HK-2 (cell line): Measurements from ENCODE around the gene ALKAL2.
"Not testable (repeated sequence)": the region's sequence is repeated elsewhere in the genome, so short reads cannot be mapped to it uniquely, and the experiment has no call there.

Source experiments
- DNase-seq: peaks from one replicate; pipeline ENCODE4 v3.0.0-alpha.2; 2018; ENCODE audit not compliant: unreplicated experiment

The ALKAL2 gene, protein sequence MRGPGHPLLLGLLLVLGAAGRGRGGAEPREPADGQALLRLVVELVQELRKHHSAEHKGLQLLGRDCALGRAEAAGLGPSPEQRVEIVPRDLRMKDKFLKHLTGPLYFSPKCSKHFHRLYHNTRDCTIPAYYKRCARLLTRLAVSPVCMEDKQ

DNA sequence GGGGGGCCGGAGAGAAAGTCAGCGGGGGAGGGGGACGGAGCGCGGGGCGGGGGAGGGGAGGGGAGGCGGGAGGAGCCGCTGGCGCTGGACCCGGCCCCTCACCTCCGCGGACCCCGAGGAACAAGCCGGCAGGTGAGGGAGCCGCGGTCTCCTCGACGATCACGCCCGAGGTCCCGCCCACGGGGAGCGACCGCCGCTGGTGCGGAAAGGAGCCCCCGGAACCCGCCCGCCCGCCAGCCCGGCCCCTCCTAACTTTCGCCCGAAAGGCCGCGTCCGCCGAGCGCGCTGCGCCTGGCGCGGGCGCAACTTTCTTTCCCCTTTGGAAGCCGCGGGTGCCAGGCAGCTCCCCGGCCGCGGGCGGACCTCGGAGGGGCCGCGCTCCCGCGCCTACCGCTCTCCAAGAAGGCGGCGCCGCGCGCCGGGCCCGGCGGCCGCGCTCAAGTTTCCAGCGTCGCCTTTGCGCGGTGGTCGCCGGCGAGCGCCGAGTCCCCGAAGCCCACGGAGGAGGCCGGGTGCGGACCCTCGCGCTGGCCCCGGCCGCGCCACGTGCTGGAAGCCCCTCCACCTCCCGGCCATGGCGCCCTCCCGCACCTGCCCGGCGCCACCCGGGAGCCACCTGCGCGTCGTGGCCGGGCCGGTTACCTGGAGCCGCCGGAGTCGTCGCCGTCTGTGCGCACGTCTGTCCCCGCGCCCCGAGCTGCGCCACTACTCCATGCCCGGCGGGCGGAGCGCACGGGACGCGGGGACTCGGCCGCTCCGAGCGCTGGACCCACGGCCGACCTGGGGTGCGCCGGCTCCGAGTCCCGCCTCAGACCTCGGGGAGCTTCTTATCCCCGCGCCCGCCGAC lies at the start of gene ALKAL2:
Gene ALKAL2, minus strand, starts transcription at position 181 of the 847 bp plus-strand sequence. CDS start 256 bp downstream, outside the sequence.
- no peak for DNase-seq

DNA sequence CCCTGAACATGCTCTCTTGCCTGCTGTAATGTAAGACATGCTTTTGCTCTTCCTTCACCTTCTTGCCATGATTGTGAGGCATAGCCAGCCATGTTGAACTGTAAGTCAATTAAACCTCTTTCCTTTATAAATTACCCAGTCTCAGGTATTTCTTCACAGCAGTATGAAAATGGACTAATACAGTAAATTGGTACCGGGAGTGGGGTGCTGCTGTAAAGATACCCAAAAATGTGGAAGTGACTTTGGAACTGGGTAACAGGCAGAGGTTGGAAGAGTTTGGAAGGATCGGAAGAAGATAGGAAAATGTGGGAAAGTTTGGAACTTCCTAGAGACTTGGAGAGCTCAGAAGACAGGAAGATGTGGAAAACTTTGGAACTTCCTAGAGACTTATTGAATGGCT lies 49.1 kb upstream of the ALKAL2 start:
- DNase-seq = not testable (repeated sequence)

DNA sequence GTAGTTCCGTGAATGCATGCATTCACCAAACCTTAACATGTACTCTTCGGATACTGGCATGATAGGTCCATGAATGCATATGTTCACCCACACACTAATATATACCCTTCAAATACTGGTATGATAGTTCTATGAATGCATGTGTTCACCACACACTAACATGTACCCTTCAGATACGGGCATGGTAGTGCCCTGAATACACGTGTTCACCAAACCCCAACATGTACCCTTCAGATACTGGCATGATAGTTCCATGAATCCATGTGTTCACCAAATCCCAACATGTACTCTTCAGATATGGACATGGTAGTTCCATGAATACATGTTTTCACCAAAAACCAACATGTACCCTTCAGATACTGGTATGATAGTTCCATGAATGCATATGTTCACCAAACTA lies 48.5 kb upstream of the ALKAL2 start:
- no peak for DNase-seq

DNA sequence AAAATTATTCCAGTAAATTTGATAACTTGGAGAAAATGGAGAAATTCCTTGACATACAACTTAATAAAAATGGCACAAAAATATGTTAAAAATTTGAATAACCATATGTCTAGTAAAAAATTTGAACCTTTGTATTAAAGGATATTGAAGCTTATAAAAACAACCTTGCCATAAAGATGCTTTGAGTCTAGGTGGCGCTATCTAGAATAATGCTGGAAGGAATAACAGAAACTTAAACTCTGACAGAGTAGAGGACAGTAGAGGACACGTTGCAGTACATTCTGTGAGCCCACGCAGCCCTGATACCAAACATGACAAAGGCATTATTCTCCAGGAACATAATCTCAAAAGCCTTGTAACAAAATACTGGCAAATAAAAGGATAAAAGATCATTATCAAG lies 44.7 kb upstream of the ALKAL2 start:
- no peak for DNase-seq

DNA sequence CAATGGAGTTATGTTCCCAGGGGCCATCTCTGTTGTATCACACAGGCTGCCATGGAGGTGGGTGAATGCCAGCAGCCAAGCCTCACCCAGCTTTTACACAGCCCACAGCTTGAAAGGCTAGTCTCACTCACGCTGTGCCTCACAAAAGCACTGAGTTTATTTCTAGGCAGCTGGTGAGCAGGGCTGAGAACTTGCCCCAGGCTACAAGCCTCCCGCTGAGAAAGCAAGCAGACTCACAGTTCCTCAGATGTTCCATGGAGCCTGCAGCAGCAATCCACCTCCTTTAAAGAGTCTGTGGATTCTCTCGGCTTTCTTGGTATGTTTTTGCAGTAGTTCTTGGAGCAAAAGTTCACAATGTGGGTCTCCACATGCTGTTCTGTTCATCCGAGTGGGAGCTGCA lies 40.9 kb upstream of the ALKAL2 start:
- no peak for DNase-seq

DNA sequence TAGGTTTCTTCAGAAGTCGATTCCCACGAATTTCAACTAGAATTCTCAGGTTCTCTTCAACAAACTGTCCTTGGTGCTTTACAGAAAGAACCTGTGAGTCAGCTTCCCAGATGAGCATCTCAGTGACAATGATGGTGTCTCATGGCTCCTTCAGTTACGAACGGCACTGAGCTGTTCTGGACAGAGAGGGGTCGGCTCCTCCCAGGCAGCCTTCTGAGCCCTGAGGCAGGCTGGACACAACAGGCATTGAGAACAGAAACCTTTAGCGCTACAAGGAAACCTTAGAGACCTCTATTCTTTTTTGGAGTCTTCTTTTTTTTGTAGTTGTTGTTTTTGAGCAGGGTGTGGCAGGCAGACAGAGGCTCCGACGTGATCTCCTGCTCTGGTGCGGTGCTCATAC lies 35.1 kb upstream of the ALKAL2 start:
- DNase-seq = no peak

DNA sequence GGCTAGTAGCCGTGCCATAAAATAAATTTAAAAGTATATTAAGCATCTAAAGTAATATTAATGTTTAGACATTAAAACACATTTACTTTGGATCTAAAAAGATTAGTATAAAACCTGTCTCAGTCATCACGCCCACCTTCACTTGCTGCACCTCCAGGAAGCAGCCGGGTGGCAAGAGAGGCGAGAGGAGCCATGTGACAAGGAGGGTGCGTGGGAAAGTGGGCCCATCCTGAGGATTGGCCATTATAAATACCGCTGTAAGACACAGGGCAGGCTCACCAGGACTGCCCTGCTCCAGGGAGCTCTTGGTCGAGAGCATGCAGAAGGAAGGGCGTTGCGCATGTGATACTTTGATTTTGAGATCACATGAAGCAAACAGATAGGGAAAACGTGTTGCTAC lies 34.4 kb upstream of the ALKAL2 start:
- no peak for DNase-seq

DNA sequence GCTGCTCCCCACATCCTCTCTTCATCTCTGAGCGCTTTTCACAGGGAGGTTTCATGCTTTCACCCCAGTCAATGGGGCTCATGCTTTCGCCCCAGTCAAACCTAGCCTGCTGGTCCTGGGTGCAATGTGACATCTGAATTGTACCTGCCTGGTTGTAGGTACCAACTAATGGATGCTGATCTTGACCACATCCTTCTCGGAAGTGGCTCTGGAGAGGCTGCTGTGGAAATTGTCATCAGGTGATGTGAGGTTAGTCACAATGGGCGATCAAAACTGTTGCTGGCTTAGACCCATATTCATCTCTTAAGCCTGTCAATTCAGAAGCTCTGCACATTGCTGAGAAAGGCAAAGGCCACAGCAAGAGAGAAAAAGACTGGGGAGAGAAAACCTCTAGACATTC lies 32.7 kb upstream of the ALKAL2 start:
- no peak for DNase-seq

DNA sequence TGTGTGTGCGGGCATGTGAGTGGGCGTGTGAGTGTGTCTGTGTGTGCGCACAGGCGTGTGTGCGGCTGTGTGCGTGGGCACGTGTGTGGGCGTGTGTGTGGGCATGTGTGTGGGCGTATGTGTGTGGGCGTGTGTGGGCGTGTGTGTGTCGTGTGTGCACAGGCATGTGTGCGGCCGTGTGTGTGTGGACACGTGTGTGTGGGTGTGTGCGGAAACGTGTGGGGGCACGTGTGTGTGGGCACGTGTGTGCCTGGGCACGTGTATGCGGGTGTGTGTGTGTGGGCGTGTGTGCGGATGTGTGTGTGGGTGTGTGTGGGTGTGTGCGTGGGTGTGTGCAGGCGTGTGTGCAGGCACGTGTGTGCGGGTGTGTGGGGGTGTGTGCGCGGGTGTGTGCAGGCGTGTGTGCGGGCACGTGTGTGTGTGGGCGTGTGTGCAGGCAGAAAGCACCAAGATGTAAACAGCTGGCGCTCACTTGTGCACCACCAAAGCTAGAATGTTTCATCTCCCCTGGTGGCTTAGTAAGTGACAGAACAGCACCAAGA lies 31.2 kb upstream of the ALKAL2 start:
- no peak for DNase-seq

DNA sequence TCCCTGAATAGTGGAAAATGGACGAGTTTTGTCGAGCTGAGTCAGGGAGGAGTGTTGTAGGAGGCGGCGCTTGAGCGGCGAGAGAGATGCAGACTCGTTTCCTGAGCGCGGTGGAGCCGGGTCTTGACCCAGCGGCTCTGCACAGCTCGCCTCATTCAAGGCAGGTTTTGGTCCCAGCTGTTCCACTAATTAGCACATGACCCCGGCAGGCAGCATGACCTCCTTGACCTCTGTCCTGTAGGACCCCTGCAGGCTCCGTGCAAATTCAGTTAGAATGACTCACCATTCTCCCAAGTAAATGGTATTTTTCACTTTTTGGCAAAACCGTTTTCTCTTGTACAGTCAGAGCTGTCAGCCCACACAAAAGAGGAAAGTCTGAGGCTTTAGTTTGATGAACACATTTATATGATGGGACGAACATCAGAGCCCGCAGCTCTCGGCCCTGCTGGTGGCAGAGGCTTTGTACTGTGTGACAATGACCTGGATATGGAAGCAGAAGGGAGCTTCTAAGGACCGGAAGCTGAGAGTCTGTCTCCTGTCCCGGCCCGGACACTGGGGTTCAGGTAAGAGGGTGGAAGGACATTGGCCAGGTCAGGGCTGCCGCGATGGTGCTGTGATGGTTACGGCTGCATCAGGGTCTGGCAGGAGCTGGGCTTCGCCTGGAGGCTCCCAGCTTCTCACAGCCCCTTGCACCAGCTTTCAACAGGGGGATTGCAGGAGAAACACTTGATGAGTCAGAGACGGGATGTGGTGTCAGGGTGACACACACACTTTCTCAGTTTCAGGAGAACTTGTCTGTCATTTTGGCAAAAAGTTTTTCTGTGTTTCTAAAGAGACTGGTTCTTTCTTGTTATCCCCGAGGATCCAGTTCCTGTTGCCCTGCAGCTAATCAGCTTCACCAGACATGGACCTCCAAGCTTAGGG lies 29.9 kb upstream of the ALKAL2 start:
- DNase-seq = peak; percentile 6

DNA sequence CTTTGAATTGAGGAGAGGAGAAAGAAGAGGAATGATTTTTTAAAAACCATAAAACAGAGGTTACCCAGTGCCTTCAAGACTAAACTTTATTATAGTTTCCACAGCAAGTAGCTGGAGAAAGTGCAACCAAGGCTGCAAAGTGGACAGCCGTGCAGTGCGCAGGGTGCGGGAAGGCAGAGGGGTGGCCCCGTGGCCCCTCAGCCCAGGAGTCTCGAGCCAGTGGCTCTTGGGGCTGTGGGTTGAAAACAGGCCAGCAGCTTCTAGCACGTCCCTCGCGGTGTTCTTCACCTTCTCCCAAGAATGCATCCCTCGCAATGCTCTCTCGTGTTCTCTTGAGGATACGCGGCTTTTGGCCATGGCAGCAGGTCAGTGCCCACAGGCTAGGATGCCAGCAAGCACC lies 28.5 kb upstream of the ALKAL2 start:
- no peak for DNase-seq

DNA sequence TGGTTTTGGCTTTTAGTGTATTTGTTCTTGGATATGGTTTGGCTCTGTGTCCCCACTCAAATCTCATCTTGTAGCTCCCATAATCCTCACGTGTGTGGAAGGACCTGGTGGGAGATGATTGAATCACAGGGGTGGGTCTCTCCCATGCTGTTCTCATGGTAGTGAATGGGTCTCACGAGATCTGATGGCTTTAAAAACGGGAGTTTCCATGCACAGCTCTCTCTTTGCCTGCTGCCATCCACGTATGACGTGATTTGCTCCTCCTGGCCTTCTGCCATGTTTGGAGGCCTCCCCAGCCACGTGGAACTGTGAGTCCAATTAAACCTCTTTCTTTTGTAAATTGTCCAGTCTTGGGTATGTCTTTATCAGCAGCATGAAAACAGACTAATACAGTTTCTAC lies 28.0 kb upstream of the ALKAL2 start:
- DNase-seq = not testable (repeated sequence)

DNA sequence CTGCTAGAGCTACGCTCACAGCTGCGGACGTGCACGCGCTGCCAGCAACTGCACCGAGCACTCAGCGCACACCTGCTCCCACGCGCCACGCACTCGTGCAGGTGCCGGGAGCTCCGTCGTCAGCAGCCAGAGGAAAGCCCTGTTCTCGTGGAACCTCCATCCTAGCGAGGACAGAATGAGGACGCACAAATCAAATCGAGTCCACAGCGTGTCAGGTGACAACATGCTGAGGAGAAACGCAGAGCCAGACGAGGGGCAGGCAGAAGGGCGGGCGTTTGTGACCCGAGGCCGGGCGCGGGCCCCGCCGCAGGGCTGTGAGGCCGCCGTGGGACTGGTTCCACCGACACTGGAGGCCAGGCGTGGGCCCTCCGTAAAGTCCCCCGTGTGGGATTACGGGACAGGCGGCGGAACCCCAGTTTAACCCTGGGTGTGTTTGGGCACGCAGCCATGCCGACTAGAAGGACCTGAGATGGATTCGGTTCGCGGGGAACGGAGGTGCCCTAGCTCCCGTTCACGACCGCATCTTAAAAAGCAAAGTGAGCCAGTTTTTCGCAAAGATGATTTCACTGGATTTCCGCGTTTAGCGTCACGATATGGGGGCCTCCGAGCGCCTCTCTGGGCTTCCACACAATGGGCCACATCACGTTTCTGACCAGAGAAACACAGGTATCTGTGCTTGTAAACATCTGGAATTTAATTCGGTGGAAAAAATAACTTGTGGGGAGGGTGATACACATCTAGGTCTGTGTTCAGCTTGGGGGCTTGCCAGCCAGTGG lies 26.9 kb upstream of the ALKAL2 start:
- DNase-seq = no peak

DNA sequence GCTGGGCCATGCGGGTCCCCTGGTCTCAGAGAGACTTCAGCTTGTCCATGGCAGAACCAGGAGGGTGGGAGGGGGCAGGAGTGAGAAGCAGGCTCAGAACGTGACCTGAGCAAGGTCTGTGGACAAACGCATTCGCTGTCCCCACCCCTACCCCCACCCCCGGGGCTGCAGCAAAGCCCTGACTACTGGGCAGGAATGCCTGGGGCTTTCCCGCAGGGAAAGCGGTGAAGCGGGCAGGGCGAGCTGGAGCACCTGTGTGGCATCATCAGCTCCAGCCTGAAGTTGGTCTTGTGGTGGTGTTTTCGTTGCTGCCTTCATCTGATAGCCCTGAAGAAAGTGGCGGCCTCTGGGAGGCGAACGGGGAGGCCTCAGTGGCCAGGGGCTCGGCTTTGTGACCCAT lies 26.1 kb upstream of the ALKAL2 start:
- DNase-seq = no peak

DNA sequence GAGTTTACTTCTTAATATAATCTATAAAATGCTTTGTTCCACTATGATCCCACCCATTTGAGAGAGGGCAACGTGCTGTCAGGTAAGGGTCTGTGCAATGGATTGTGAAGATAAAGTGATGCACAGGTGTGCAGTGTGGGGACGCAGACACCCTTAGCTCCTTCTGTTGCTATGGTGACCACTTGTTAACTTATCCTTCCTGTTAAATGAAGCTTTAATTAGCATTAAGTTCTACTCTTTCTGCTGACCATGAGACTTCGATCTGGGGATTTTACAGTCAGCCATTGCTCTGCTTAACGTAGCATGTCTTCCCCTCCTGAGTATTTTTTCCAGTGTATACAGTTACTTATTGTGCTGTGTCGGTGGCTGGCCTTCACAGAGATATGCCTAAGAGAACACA lies 23.1 kb upstream of the ALKAL2 start:
- no peak for DNase-seq

DNA sequence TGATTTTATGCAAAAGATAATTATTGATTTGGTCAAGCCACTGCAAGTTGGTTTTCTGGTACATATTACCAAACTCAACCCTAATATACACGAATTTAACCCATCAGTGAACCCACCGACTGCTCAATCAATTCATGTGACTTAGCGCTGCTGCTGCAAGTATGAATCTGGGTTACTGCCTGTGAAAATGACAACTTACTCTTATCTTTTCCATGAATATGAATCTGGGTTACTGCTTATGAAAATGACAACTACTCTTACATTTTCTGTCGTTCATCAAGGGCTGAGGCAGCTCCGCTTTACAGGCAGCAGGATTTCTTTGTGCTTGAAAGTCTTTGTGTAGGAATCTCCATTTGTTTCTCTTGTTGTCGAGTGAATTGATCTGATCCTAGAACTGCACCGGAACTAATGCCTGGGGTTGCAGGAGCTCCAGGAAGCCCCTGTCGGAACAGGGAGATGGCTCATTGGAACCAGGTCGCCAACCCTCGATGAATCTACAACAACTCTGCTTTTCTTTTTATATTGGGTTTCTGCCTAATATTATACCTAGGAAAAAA lies 22.1 kb upstream of the ALKAL2 start:
- DNase-seq = no peak

DNA sequence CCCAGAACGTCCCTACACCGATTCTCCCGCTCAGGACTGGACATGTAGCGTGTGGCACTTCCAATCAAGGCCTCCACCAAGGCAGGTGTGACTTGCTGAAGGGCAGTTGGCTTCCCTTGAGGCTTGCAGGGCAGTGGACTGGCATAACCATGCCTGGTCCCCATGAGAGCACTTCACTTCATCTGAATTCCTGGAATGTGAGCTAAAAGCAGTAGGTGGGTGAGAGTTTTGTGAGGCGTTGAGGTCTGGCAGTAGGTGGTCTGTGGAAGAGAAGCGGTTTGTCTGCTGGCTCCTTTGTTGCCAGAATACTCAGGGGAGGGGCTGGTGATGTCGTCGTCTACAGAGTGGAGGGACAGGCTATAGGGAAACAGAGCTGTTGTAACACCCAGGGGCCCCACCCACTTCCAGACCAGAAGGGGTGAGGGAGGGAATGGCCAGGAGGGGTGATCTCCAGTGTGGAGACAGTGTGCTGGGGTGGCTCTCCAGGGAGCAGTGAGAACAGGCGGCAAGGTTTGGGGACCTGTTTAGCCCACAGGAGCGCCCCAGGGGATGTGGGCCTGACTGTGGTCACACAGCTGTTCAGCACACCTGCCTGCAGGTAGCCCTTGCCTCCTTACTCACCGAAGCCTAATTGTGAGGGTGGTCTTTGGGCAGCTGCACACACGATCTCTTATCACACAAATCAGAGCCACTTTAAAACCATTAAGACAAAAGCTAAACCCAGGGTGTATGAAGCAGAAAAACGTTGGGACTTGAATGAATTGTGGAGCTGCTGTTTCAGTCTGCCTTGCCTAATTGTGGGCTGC lies 21.5 kb upstream of the ALKAL2 start:
- DNase-seq = no peak

DNA sequence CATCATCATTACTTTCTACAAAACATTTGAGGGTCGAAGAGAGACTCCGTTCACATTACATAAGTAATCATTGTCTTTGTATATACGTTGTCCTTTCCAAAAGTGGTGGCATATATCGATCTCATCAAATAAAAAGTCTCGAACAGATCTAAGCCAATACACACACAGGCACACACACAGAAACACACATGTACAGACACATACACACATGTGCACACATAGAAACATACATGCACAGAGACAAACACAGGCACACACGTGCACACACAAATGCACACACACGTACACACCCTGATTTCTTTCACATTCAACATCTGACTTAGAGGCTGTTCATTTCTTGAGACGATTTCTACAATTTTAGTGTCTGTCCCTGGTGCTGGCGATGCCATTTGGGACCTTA lies 17.5 kb upstream of the ALKAL2 start:
- DNase-seq = no peak

DNA sequence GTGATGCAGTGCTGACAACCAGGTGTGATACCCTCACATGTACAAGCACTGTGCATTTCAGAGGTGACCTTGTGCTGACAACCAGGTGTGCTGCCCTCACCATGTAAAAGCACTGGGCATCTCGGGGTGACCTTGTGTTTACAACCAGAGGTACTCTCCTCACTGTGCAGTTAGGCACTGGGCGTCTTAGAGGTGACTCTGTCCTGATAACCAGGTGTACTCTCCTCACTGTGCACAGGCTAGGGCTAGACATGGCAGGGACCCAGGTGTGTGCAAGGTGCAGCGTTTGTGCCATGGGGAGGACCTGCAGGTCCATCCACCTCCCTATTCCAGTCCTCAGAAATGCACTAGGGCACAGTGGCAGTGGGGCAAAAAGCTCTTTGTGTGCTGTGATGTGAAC lies 8.5 kb upstream of the ALKAL2 start:
- DNase-seq = no peak

DNA sequence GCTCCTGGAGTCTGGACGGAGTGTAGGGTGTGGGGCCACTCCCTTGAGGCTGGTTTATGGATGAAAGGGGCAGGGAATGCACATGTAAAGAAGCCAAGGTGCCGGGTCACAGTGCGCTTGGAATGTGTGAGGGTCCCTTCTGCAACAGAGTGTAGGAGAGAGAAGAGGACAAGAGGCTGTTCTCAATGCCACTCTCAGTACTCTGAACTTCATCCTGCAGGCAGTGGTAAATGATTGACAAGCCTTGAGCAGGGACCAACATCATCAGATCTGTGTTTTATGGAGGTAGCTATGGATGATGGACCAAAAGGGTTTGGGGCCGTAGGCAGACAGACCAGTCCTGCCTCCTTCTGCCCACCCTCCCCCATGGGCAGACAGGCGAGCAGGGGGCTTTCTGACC lies 7.2 kb upstream of the ALKAL2 start:
- DNase-seq = no peak
